ENCODE data around the gene ZBTB16.

DNA sequence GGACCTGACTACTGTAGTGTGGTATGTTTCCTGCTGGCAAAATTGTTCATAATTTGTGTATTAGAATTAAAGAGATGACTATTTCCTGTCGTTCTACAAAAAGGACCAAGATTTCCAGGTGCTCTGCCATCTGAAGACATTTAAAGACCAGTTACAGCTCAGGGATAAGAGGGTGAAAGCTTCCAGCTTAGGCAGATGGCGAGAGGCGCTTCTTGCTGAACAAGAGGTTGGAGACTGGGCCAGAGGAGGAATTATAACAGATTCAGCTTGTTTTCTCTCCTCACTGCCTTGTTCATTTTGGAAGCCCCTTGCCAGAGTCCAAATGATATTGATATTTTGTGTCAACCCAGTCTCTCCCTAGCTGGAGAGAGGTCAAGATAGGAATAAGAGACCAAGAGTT is 213.6 kb downstream of the ZBTB16 start:
- no peak for TF ChIP-seq EZH2 (IDR thresholded peaks at IDR 0.05; ENCODE audit: borderline replicate concordance, low read depth, low read length, severe bottlenecking)
- no peak for TF ChIP-seq MAX (IDR thresholded peaks at IDR 0.05; ENCODE audit: insufficient read depth, insufficient read length)
- TF ChIP-seq, protein P1, sequence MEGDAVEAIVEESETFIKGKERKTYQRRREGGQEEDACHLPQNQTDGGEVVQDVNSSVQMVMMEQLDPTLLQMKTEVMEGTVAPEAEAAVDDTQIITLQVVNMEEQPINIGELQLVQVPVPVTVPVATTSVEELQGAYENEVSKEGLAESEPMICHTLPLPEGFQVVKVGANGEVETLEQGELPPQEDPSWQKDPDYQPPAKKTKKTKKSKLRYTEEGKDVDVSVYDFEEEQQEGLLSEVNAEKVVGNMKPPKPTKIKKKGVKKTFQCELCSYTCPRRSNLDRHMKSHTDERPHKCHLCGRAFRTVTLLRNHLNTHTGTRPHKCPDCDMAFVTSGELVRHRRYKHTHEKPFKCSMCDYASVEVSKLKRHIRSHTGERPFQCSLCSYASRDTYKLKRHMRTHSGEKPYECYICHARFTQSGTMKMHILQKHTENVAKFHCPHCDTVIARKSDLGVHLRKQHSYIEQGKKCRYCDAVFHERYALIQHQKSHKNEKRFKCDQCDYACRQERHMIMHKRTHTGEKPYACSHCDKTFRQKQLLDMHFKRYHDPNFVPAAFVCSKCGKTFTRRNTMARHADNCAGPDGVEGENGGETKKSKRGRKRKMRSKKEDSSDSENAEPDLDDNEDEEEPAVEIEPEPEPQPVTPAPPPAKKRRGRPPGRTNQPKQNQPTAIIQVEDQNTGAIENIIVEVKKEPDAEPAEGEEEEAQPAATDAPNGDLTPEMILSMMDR (IDR thresholded peaks at IDR 0.05; ENCODE audit: extremely low read depth in 1 of 2, insufficient read depth in 1 of 2, low read depth in 1 of 2, low read length in 2 of 2): no peak
- no peak for TF ChIP-seq POLR2AphosphoS5 (IDR thresholded peaks at IDR 0.05; ENCODE audit: insufficient read depth, low read depth, low read length)
- TF ChIP-seq POLR2A (IDR thresholded peaks at IDR 0.05; ENCODE audit: low read depth, low read length): no peak
- no peak for TF ChIP-seq GATA2 (IDR thresholded peaks at IDR 0.05; ENCODE audit: insufficient read depth, insufficient read length, low read depth, low read length)

Measured in endothelial cell of umbilical vein (primary cell).